Stimulated activated naive CD8-positive, alpha-beta T cell treated with anti-CD3 and anti-CD28 coated beads, Interleukin-15, amount 100 ng/mL, for 72 hours (primary cell): ENCODE measurements around the gene NFIA.

Experiments used
- ATAC-seq: fragments of 150-1000 bp; cut with Tn5 transposase; 2 replicates; pipeline ENCODE4 v1.10.0; 2021; ENCODE audit warnings: mild to moderate bottlenecking, moderate library complexity
- DNase-seq, 2 donors: peaks; one replicate each; pipeline ENCODE4 v3.0.0; 2021 to 2022
- H3K27ac Mint-ChIP-seq, 2 donors: one replicate each; pipeline ENCODE4 v1.8.0; 2022; ENCODE audit warnings: mild to moderate bottlenecking in 2 of 2, mixed read lengths in 2 of 2, moderate library complexity in 2 of 2
- H3K27me3 Mint-ChIP-seq: one replicate; pipeline ENCODE4 v1.8.0; 2022; ENCODE audit warnings: mixed read lengths
- H3K4me1 Mint-ChIP-seq: one replicate; pipeline ENCODE4 v1.8.0; 2022; ENCODE audit warnings: mild to moderate bottlenecking, mixed read lengths
- H3K4me3 Mint-ChIP-seq, 2 donors: one replicate each; pipeline ENCODE4 v1.8.0; 2022; ENCODE audit warnings: mild to moderate bottlenecking in 2 of 2, mixed read lengths in 2 of 2, moderate library complexity in 1 of 2
- H3K9me3 Mint-ChIP-seq, 2 donors: one replicate each; pipeline ENCODE4 v1.8.0; 2022; ENCODE audit warnings: mixed read lengths in 2 of 2

The NFIA gene

GRCh38 chr1:61082311-61083012 is at the start of gene NFIA:
Gene NFIA, plus strand, starts transcription at chr1:61082561.
- peak; percentile 39 for ATAC-seq
- DNase-seq, result peak; percentile 38 to 45

GRCh38 chr1:61035880-61036279 is 46.5 kb upstream of the NFIA start:
- Mint-ChIP-seq H3K4me1 (no peaks in the 10 kb centered on the region), H3K9me3 (peaks cover 0 to 5% of the 10 kb centered on the region in 2 donors), H3K27ac (no peak overlapping the region), H3K4me3 (no peak overlapping the region), H3K27me3 (peaks cover 9% of the 10 kb centered on the region)
- ATAC-seq (no peak), DNase-seq (no peak)

More at GRCh38 chr1:61082311-61083012, at the start of gene NFIA:
- Mint-ChIP-seq H3K4me3 (peak within 1 kb of the TSS; percentile 89 to 92), H3K9me3 (no peaks in the 10 kb centered on the region), H3K4me1 (peaks cover 46% of the 10 kb centered on the region), H3K27me3 (peaks cover 30% of the 10 kb centered on the region), H3K27ac (peak within 1 kb of the TSS; percentile 52 to 91)

- Mint-ChIP-seq H3K4me1 (peaks cover 5% of the 10 kb centered on the region), H3K4me3 (peak overlapping the region; percentile 79 to 85), H3K27me3 (peaks cover 50% of the 10 kb centered on the region), H3K27ac (no peak overlapping the region), H3K9me3 (peaks cover 0 to under 1% of the 10 kb centered on the region in 2 donors)
- no peak for ATAC-seq
- DNase-seq, result no peak
Measured at GRCh38 chr1:61042466-61043009, 39.8 kb upstream of the NFIA start.

- H3K27me3 Mint-ChIP-seq, result peaks cover 50% of the 10 kb centered on the region
- peak; percentile 96 for ATAC-seq
Measured at GRCh38 chr1:61043010-61043820, 39.1 kb upstream of the NFIA start.

GRCh38 chr1:61046434-61046833 is 35.9 kb upstream of the NFIA start:
- H3K4me3 Mint-ChIP-seq, result no peak overlapping the region
- DNase-seq (no peak), ATAC-seq (no peak)
- H3K9me3 Mint-ChIP-seq, result no peaks in the 10 kb centered on the region
- H3K27ac Mint-ChIP-seq, result no peak overlapping the region
- H3K27me3 Mint-ChIP-seq, result peaks cover 47% of the 10 kb centered on the region
- peaks cover 11% of the 10 kb centered on the region for H3K4me1 Mint-ChIP-seq

More at GRCh38 chr1:61043010-61043820, 39.1 kb upstream of the NFIA start:
- Mint-ChIP-seq H3K27ac (peak overlapping the region; percentile 67 to 85), H3K9me3 (no peaks in the 10 kb centered on the region), H3K4me3 (peak overlapping the region; percentile 79 to 85), H3K4me1 (peaks cover 5% of the 10 kb centered on the region)
- peak; percentile 87 to 88 for DNase-seq

- H3K4me3 Mint-ChIP-seq, result no peak overlapping the region
- H3K9me3 Mint-ChIP-seq, result no peaks in the 10 kb centered on the region
- peak overlapping the region in 1 of 2 donors; percentile 25 for H3K27ac Mint-ChIP-seq
- peaks cover 16% of the 10 kb centered on the region for H3K4me1 Mint-ChIP-seq
- no peak for DNase-seq
- H3K27me3 Mint-ChIP-seq, result peaks cover 50% of the 10 kb centered on the region
- ATAC-seq, result no peak
Measured at GRCh38 chr1:61047061-61047460, 35.3 kb upstream of the NFIA start.

GRCh38 chr1:61049850-61050540 is 32.4 kb upstream of the NFIA start:
- ATAC-seq (peak; percentile 80), DNase-seq (peak; percentile 91 to 92)
- H3K27me3 Mint-ChIP-seq, result peaks cover 58% of the 10 kb centered on the region
- peak overlapping the region in 1 of 2 donors; percentile 87 for H3K27ac Mint-ChIP-seq
- no peaks in the 10 kb centered on the region for H3K9me3 Mint-ChIP-seq
- peaks cover 38% of the 10 kb centered on the region for H3K4me1 Mint-ChIP-seq
- peak overlapping the region; percentile 84 to 85 for H3K4me3 Mint-ChIP-seq

GRCh38 chr1:61050541-61051442 is 31.6 kb upstream of the NFIA start:
- Mint-ChIP-seq H3K27me3 (peaks cover 66% of the 10 kb centered on the region), H3K4me3 (peak overlapping the region; percentile 84 to 85), H3K9me3 (no peaks in the 10 kb centered on the region), H3K27ac (peak overlapping the region in 1 of 2 donors; percentile 87), H3K4me1 (peaks cover 38% of the 10 kb centered on the region)
- peak; percentile 52 for ATAC-seq
- no peak for DNase-seq

- Mint-ChIP-seq H3K4me3 (peak overlapping the region; percentile 76 to 84), H3K27ac (no peak overlapping the region), H3K9me3 (no peaks in the 10 kb centered on the region), H3K4me1 (peaks cover 41% of the 10 kb centered on the region), H3K27me3 (peaks cover 68% of the 10 kb centered on the region)
- no peak for ATAC-seq
- no peak for DNase-seq
Measured at GRCh38 chr1:61051443-61051718, 31.0 kb upstream of the NFIA start.

GRCh38 chr1:61051719-61052394 is 30.5 kb upstream of the NFIA start:
- Mint-ChIP-seq H3K4me3 (peak overlapping the region in 1 of 2 donors; percentile 76), H3K4me1 (peaks cover 46% of the 10 kb centered on the region), H3K9me3 (no peaks in the 10 kb centered on the region), H3K27ac (no peak overlapping the region), H3K27me3 (peaks cover 68% of the 10 kb centered on the region)
- ATAC-seq, result no peak
- no peak for DNase-seq

GRCh38 chr1:61052395-61053225 is 29.8 kb upstream of the NFIA start:
- no peak overlapping the region for H3K27ac Mint-ChIP-seq
- H3K27me3 Mint-ChIP-seq, result peaks cover 67% of the 10 kb centered on the region
- DNase-seq, result no peak
- ATAC-seq, result no peak
- H3K4me3 Mint-ChIP-seq, result peak overlapping the region; percentile 85 to 91
- H3K9me3 Mint-ChIP-seq, result no peaks in the 10 kb centered on the region
- peaks cover 49% of the 10 kb centered on the region for H3K4me1 Mint-ChIP-seq

- Mint-ChIP-seq H3K4me3 (peak overlapping the region; percentile 85 to 91), H3K27ac (no peak overlapping the region), H3K9me3 (no peaks in the 10 kb centered on the region), H3K27me3 (peaks cover 68% of the 10 kb centered on the region), H3K4me1 (peaks cover 49% of the 10 kb centered on the region)
- ATAC-seq (no peak), DNase-seq (no peak)
Measured at GRCh38 chr1:61053226-61053711, 29.1 kb upstream of the NFIA start.
